PC-3 (cell line): ENCODE results near the gene NSUN3. TPM values are rescaled to one million over a fixed set of nuclear protein-coding genes. Genes with fewer than 3 reads are reported as not detected.

Experiments used
- ATAC-seq: fragments of 200-7000 bp; cut with Tn5 transposase; 2 replicates; pipeline ENCODE4 v1.9.1; 2020; ENCODE audit warnings: mild to moderate bottlenecking, moderate library complexity
- BruUV-seq: library from RNA; stranded (reverse); fragments of 400-500 nt; replicated peaks from 2 replicates; lab custom pipeline; 2021; lab: Mats Ljungman, UMichigan
- CTCF ChIA-PET: fragments of 300-600 bp; sonication (Branson Sonifier 250); formaldehyde crosslinking; loops from one replicate; lab custom pipeline; 2022; ENCODE audit warnings: antibody characterized with exemption; lab: Charles Lee
- POLR2A ChIA-PET: fragments of 300-600 bp; sonication (Branson Sonifier 250); formaldehyde crosslinking; loops from one replicate; lab custom pipeline; 2022; ENCODE audit warnings: antibody characterized with exemption; ENCODE audit not compliant: unreplicated experiment; lab: Charles Lee
- DNase-seq: peaks from one replicate; pipeline ENCODE4 v3.0.0-alpha.2; 2015
- H2AFZ ChIP-seq: fragments of 300-600 bp; sonication (generic); 2 replicates; pipeline ENCODE4 v1.6.0; 2016; ENCODE audit warnings: antibody characterized with exemption, low read length
- H3F3A ChIP-seq: fragments of 300-600 bp; sonication (generic); one replicate; pipeline ENCODE4 v1.6.0; 2017; ENCODE audit warnings: antibody characterized with exemption, low read length, control low read depth, mild to moderate bottlenecking; ENCODE audit not compliant: unreplicated experiment
- H3K27ac ChIP-seq: fragments of 300-600 bp; sonication (generic); 2 replicates; pipeline ENCODE4 v1.5.1; 2016; ENCODE audit warnings: mild to moderate bottlenecking, low read length
- H3K27me3 ChIP-seq: fragments of 300-600 bp; sonication (generic); 2 replicates; pipeline ENCODE4 v1.6.1; 2016; ENCODE audit warnings: low read length, mixed read lengths
- H3K36me3 ChIP-seq: fragments of 300-600 bp; sonication (generic); 2 replicates; pipeline ENCODE4 v1.6.1; 2016; ENCODE audit warnings: low read depth, mixed run types, low read length, mixed read lengths
- H3K4me1 ChIP-seq: fragments of 300-600 bp; sonication (generic); 2 replicates; pipeline ENCODE4 v1.5.1; 2016; ENCODE audit warnings: low read length; ENCODE audit not compliant: insufficient read depth
- H3K4me2 ChIP-seq: fragments of 300-600 bp; sonication (generic); 2 replicates; pipeline ENCODE4 v1.6.0; 2016; ENCODE audit warnings: low read length
- H3K4me3 ChIP-seq: fragments of 300-600 bp; sonication (generic); 2 replicates; pipeline ENCODE4 v1.5.1; 2016; ENCODE audit warnings: mild to moderate bottlenecking, low read length, mixed read lengths
- H3K79me2 ChIP-seq: fragments of 300-600 bp; sonication (generic); 2 replicates; pipeline ENCODE4 v1.6.1; 2017; ENCODE audit warnings: low read length, mixed read lengths
- H3K9ac ChIP-seq: fragments of 300-600 bp; sonication (generic); 2 replicates; pipeline ENCODE4 v1.6.0; 2016; ENCODE audit warnings: mild to moderate bottlenecking, low read length
- H3K9me2 ChIP-seq: fragments of 300-600 bp; sonication (generic); replicated peaks from 2 replicates; pipeline ENCODE4 v1.6.1; 2016; ENCODE audit warnings: mixed run types, low read length, mixed read lengths
- H3K9me3 ChIP-seq: fragments of 300-600 bp; sonication (generic); 2 replicates; pipeline ENCODE4 v1.6.1; 2016; ENCODE audit warnings: low read length, mixed read lengths
- H4K20me1 ChIP-seq: fragments of 300-600 bp; sonication (generic); 2 replicates; pipeline ENCODE4 v1.6.1; 2016; ENCODE audit warnings: low read length, mixed read lengths
- EZH2 ChIP-seq: fragments of 300-600 bp; sonication (generic); IDR thresholded peaks from one replicate; pipeline ENCODE4 v1.6.1; 2017; ENCODE audit warnings: antibody characterized with exemption, mild to moderate bottlenecking, low read length; ENCODE audit not compliant: unreplicated experiment
- EZH2phosphoT487 ChIP-seq: fragments of 300-600 bp; sonication (generic); IDR thresholded peaks from 2 replicates; pipeline ENCODE4 v1.6.1; 2018; ENCODE audit warnings: mild to moderate bottlenecking, antibody characterized with exemption, low read length, borderline replicate concordance
- intact Hi-C: fragments of 100-400 bp; cut with micrococcal nuclease; formaldehyde crosslinking; loops from 2 replicates; pipeline ENCODE4 v1.9.0; 2023
- total RNA-seq: library from RNA; depleted of rRNA; stranded (reverse); fragments of >200 nt; gene quantifications from 2 replicates; pipeline ENCODE4 v1.2.3, GENCODE V29; 2014
- TF ChIP-seq, protein P1 (sequence below): fragments of 300-600 bp; sonication (generic); conservative IDR thresholded peaks from 2 replicates; pipeline ENCODE4 v1.5.1; 2017; ENCODE audit warnings: antibody characterized with exemption, low read depth, mild to moderate bottlenecking, low read length

Gene NSUN3
- total RNA-seq, 1 experiment from 2014 or later, result 4.4 TPM

- intact Hi-C loops, result no loop called here
- Histone ChIP-seq H3K36me3 (no peaks in the 10 kb centered on the region), H3F3A (no peaks in the 10 kb centered on the region), H2AFZ (no peak overlapping the region), H3K4me2 (no peak overlapping the region), H4K20me1 (no peaks in the 10 kb centered on the region), H3K9ac (no peak overlapping the region), H3K4me3 (no peak overlapping the region), H3K4me1 (no peaks in the 10 kb centered on the region), H3K27me3 (no peaks in the 10 kb centered on the region), H3K27ac (no peak overlapping the region), H3K79me2 (no peaks in the 10 kb centered on the region), H3K9me2 (no peaks in the 10 kb centered on the region), H3K9me3 (no peaks in the 10 kb centered on the region)
- TF ChIP-seq, protein P1, sequence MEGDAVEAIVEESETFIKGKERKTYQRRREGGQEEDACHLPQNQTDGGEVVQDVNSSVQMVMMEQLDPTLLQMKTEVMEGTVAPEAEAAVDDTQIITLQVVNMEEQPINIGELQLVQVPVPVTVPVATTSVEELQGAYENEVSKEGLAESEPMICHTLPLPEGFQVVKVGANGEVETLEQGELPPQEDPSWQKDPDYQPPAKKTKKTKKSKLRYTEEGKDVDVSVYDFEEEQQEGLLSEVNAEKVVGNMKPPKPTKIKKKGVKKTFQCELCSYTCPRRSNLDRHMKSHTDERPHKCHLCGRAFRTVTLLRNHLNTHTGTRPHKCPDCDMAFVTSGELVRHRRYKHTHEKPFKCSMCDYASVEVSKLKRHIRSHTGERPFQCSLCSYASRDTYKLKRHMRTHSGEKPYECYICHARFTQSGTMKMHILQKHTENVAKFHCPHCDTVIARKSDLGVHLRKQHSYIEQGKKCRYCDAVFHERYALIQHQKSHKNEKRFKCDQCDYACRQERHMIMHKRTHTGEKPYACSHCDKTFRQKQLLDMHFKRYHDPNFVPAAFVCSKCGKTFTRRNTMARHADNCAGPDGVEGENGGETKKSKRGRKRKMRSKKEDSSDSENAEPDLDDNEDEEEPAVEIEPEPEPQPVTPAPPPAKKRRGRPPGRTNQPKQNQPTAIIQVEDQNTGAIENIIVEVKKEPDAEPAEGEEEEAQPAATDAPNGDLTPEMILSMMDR, result no peak
- TF ChIP-seq EZH2phosphoT487 (no peak), EZH2 (no peak)
- BruUV-seq, result no TSS peak
- CTCF ChIA-PET, result no interaction called here
- ATAC-seq, result no peak
- POLR2A ChIA-PET, result no interaction called here
- no peak for DNase-seq
Observed at GRCh38 chr3:94046533-94046932, 16.3 kb upstream of the NSUN3 start.

DNA sequence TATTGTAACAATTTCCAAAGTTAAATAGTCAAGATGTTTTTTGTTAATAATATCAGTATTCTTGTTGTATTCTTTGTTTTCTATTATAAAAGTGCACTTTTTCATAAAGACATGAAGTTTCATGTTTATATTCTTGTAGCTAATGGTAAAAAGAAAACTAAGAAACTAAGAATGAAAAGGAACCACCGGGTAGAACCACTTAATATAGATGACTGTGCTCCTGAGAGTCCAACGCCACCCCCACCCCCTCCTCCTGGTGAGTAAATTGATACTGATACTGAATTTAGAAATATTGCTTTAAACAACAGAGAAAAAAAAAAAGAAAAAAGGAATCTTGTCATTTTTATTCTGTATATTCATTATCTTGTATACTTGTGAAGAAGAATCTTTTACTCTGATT, 13.6 kb upstream of the NSUN3 start:
- Histone ChIP-seq H3K9me2 (no peaks in the 10 kb centered on the region), H3K27ac (no peak overlapping the region), H3K4me2 (no peak overlapping the region), H3F3A (no peaks in the 10 kb centered on the region), H3K4me1 (no peaks in the 10 kb centered on the region), H3K9ac (no peak overlapping the region), H3K4me3 (no peak overlapping the region), H3K79me2 (no peaks in the 10 kb centered on the region), H3K36me3 (no peaks in the 10 kb centered on the region), H3K27me3 (no peaks in the 10 kb centered on the region), H2AFZ (no peak overlapping the region), H3K9me3 (no peaks in the 10 kb centered on the region), H4K20me1 (no peaks in the 10 kb centered on the region)
- DNase-seq, result no peak
- no TSS peak for BruUV-seq
- ChIA-PET CTCF (no interaction called here), POLR2A (no interaction called here)
- intact Hi-C loops, result no loop called here
- no peak for ATAC-seq
- TF ChIP-seq EZH2 (no peak), EZH2phosphoT487 (no peak)
- TF ChIP-seq, protein P1, result no peak

GRCh38 chr3:94050546-94050945, 12.3 kb upstream of the NSUN3 start:
- intact Hi-C loops, result no loop called here
- H3K9me3 ChIP-seq, result no peaks in the 10 kb centered on the region
- no peak overlapping the region for H3K9ac ChIP-seq
- H3K4me3 ChIP-seq, result no peak overlapping the region
- H3K27ac ChIP-seq, result no peak overlapping the region
- no peak overlapping the region for H2AFZ ChIP-seq
- no TSS peak for BruUV-seq
- no peak for ATAC-seq
- no peaks in the 10 kb centered on the region for H3K27me3 ChIP-seq
- no peaks in the 10 kb centered on the region for H4K20me1 ChIP-seq
- H3K4me1 ChIP-seq, result no peaks in the 10 kb centered on the region
- no peaks in the 10 kb centered on the region for H3K79me2 ChIP-seq
- no peak for DNase-seq
- H3F3A ChIP-seq, result no peaks in the 10 kb centered on the region
- H3K9me2 ChIP-seq, result no peaks in the 10 kb centered on the region
- POLR2A ChIA-PET, result no interaction called here
- no peaks in the 10 kb centered on the region; the same call in 1 of the 2 replicates for H3K36me3 ChIP-seq
- TF ChIP-seq EZH2, result no peak
- TF ChIP-seq, protein P1, result no peak
- TF ChIP-seq EZH2phosphoT487, result no peak
- CTCF ChIA-PET, result interaction anchor here (0.6 to 0.9 kb wide), 2 partner anchors 18 to 58 kb away, joined by 3 read pairs; no protein-coding TSS in a partner anchor
- no peak overlapping the region for H3K4me2 ChIP-seq
